ENCODE measurements around the gene ANAPC16. TPM values are rescaled to one million over a fixed set of nuclear protein-coding genes. Genes with fewer than 3 reads are reported as not detected.

The ANAPC16 gene
- polyA plus RNA-seq, 2 of the 4 experiments (the other 2 are of a cell fraction), result 75.1 to 165 TPM

DNA sequence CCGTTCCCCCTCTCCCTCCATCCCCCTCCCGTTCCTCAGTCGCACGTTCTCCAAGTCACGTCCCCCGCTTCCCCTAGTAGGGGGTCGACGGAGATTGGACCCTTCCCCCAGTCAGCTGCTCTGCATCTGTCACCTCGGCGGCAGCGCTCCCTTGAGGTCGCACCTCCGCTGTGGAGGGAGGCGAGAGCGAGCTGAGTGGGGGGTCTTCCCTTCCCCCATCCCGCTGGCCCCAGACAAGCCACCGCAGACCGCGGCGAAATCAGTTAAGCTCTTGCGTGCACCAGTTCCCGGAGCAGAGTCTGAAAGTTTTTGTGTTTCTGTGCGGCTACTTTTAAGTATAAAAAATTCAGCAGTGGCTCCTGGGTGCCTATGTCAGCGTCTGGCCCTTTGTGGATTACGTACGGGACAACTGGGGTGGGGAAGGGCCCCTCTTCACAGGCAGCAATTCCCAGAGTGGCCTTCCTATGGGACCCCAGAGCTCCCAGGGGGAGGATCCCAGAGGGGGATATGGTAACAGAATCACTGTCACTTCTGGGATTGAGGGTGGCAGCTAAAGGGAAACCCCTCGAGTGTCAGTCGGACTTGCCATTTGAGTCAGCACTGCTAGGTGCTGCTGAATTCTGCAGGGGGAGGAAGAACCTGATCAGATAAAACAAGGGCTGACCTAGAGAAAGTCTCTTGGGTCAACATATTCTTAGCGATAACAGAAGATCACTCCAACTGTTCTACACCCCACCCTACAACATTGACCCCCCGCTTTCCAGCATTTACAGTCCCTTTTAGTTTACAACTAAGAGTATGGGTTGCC is 45.4 kb downstream of the ANAPC16 start (continued):
- TF ChIP-seq CTCF (IDR thresholded peaks at IDR 0.05), result no peak
- TF ChIP-seq HOXB13 (CRISPR knock-in tag; IDR thresholded peaks at IDR 0.05; ENCODE audit: low read depth), result no peak; the same call in 1 of the 2 replicates
- TF ChIP-seq RAD21 (conservative IDR thresholded peaks at IDR 0.05 in 1 of 2, IDR thresholded peaks at IDR 0.05 in 1 of 2), result no peak
- no peak for TF ChIP-seq HES2 (IDR thresholded peaks at IDR 0.05)
- no peak for TF ChIP-seq HOXB5 (CRISPR knock-in tag; IDR thresholded peaks at IDR 0.05)
- TF ChIP-seq RCOR1 (IDR thresholded peaks at IDR 0.05; ENCODE audit: low read depth, low read length), result no peak
- TF ChIP-seq CHD4 (IDR thresholded peaks at IDR 0.05; ENCODE audit: borderline replicate concordance), result no peak
- no peak for TF ChIP-seq CHD2 (IDR thresholded peaks at IDR 0.05; ENCODE audit: low read length, partially characterized antibody)

DNA sequence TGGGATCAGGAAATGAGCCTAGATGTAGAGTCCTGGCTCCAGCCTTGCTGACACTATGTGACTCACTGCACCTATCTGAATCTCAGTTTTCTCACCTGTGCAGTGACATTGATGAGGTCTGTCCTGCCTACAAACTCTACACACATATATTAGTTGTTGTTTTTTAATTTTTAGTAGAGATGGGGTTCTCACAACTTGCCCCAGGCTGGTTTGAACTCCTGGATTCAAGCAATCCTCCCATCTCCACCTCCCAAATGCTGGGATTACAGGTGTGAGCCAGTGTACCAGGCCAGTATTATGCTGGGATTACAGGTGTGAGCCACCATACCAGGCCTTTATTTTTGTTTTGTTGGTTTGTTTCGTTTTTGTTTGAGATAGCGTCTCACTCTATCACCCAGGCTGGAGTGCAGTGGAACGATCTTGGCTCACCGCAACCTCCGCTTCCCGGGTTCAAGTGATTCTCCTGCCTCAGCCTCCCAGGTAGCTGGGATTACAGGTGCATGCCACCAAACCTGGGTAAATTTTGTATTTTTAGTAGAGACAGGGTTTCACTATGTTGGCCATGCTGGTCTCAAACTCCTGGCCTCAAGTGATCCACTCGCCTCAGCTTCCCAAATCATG is 46.1 kb downstream of the ANAPC16 start:
- peaks cover 76% of the 10 kb centered on the region for H3K4me1 ChIP-seq
- H3K4me3 ChIP-seq, result peak overlapping the region; percentile 41; the same call in 2 of the 3 replicates
- 92% methylated on average over 7 of the region's 7 CpGs for WGBS (ENCODE audit: missing lambda C conversion rate)
- DNase-seq (ENCODE audit: low read depth in 1 of 2, low spot score in 1 of 2) (no peak), ATAC-seq (peak; percentile 1 to 2; a peak in 1 of 6 replicates), FAIRE-seq (no peak)
- ChIA-PET POLR2A (interaction anchor here (1.5 to 4.8 kb wide), 3 partner anchors 12 to 58 kb away, joined by 4 to 155 read pairs (median 19); partner anchors contain the start of gene DDIT4), CTCF (interaction anchor here (0.6 to 2.8 kb wide), 6 partner anchors 8 to 67 kb away, joined by 3 to 29 read pairs (median 8); partner anchors contain the start of gene DDIT4)
- no peaks in the 10 kb centered on the region for H3K9me3 ChIP-seq
- peak overlapping the region; percentile 95 for H3K4me2 ChIP-seq
- H3K27ac ChIP-seq, result peak overlapping the region; percentile 99 to 100
- TF ChIP-seq RAD21 (conservative IDR thresholded peaks at IDR 0.05 in 1 of 2, IDR thresholded peaks at IDR 0.05 in 1 of 2), result no peak
- TF ChIP-seq JUNB (IDR thresholded peaks at IDR 0.05), result no peak
- no peak for TF ChIP-seq JUN (IDR thresholded peaks at IDR 0.05)
- no peak for TF ChIP-seq BHLHE40 (IDR thresholded peaks at IDR 0.05; ENCODE audit: low read depth, low read length)
- TF ChIP-seq HDAC2 (IDR thresholded peaks at IDR 0.05), result no peak
- no peak for TF ChIP-seq MAFK (IDR thresholded peaks at IDR 0.05; ENCODE audit: partially characterized antibody)
- no peak for TF ChIP-seq TFCP2L1 (CRISPR knock-in tag; IDR thresholded peaks at IDR 0.05)
- TF ChIP-seq CBX2 (IDR thresholded peaks at IDR 0.05; ENCODE audit: borderline replicate concordance, low read depth), result no peak
- no peak for TF ChIP-seq HOXB13 (CRISPR knock-in tag; IDR thresholded peaks at IDR 0.05; ENCODE audit: low read depth)
- TF ChIP-seq ZSCAN20 (CRISPR knock-in tag; IDR thresholded peaks at IDR 0.05), result no peak
- no peak for TF ChIP-seq HES2 (IDR thresholded peaks at IDR 0.05)
- TF ChIP-seq HMGXB4 (CRISPR knock-in tag; IDR thresholded peaks at IDR 0.05; ENCODE audit: borderline replicate concordance), result no peak
- no peak for TF ChIP-seq ELK1 (IDR thresholded peaks at IDR 0.05; ENCODE audit: low read depth, low read length)

All from A549 (cell line).